Glomerular visceral epithelial cell (primary cell): ENCODE results near the gene MGMT.

Experiments used
- DNase-seq: peaks from one replicate; pipeline ENCODE4 v3.0.0-alpha.2; 2016; ENCODE audit errors: extremely low spot score

Gene MGMT

GRCh38 chr10:129772468-129773358 lies 305.7 kb downstream of the MGMT start:
- DNase-seq, result no peak

GRCh38 chr10:129773359-129773990 lies 306.4 kb downstream of the MGMT start:
- no peak for DNase-seq

- DNase-seq, result no peak
Observed at GRCh38 chr10:129774082-129774735, 307.2 kb downstream of the MGMT start.

GRCh38 chr10:129774736-129775401 lies 307.8 kb downstream of the MGMT start:
- DNase-seq, result no peak

- no peak for DNase-seq
Observed at GRCh38 chr10:129775681-129776080, 308.6 kb downstream of the MGMT start.

- DNase-seq, result no peak
Observed at GRCh38 chr10:129777687-129778086, 310.6 kb downstream of the MGMT start.

- DNase-seq, result no peak
Observed at GRCh38 chr10:129778571-129778970, 311.5 kb downstream of the MGMT start.

GRCh38 chr10:129779126-129780111 lies 312.4 kb downstream of the MGMT start:
- DNase-seq, result no peak

GRCh38 chr10:129780198-129780597 lies 313.2 kb downstream of the MGMT start:
- DNase-seq, result no peak

GRCh38 chr10:129780901-129781795 lies 314.1 kb downstream of the MGMT start:
- no peak for DNase-seq

GRCh38 chr10:129784291-129784690 lies 317.2 kb downstream of the MGMT start:
- DNase-seq, result no peak

- DNase-seq, result no peak
Observed at GRCh38 chr10:129784891-129785290, 317.9 kb downstream of the MGMT start.

GRCh38 chr10:129785536-129785981 lies 318.5 kb downstream of the MGMT start:
- DNase-seq, result no peak

- no peak for DNase-seq
Observed at GRCh38 chr10:129786216-129786615, 319.2 kb downstream of the MGMT start.

GRCh38 chr10:129787557-129787956 lies 320.5 kb downstream of the MGMT start:
- DNase-seq, result no peak

- no peak for DNase-seq
Observed at GRCh38 chr10:129788215-129788614, 321.2 kb downstream of the MGMT start.

GRCh38 chr10:129790715-129791446 lies 323.8 kb downstream of the MGMT start:
- DNase-seq, result no peak

GRCh38 chr10:129792141-129792540 lies 325.1 kb downstream of the MGMT start:
- DNase-seq, result no peak

- DNase-seq, result no peak
Observed at GRCh38 chr10:129792864-129793263, 325.8 kb downstream of the MGMT start.
